ENCODE measurements around the gene CDH23. TPM values are rescaled to one million over a fixed set of nuclear protein-coding genes. Genes with fewer than 3 reads are reported as not detected.

CDH23 gene
- total and polyA plus RNA-seq, 10 of the 15 experiments (the other 5 are each of a cell fraction or from before 2014, with no cell fraction given), result 0.09 to 0.40 (median 0.15) TPM; not detected in 1

DNA sequence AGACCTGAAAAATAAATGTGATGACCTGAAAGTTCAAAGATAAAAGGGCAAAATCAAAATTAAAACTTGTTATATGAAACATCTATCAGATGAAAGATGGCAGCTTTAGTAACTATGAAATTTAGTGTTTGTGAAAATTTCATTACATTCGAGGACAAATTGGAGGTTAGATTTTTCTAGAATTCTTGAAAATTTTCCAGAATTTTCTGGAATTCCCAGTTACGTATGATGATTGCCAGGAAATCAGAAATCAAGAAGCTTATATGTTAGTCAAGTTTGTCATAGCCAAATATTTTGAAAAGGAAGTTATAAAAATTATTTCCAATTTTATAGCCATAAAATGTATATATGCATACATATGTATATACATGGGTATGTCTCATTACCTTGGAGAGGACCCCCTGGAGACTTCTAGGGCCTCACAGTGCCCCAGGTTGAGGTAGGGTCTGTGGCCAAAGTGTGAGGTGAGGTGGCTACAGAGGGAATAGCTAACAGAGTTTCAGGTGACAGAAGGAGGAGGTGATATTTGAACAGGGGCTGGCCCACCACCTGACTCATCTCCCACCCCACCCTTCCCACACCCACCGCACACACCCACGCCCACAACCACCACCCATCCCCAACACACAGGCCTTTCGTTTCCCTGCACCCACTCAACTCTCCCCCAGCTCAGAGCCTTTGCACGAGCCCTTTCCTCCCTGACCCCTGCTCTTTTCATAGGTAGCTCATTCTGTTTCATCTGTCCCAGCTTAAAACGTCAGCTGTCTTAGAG, 301.4 kb downstream of the CDH23 start (continued):
- TF ChIP-seq RB1 (IDR thresholded peaks at IDR 0.05; ENCODE audit: borderline replicate concordance) (no peak), EGR1 (IDR thresholded peaks at IDR 0.05; ENCODE audit: borderline replicate concordance in 1 of 2, low read depth in 2 of 2, low read length in 2 of 2) (peak in 1 of 2 experiments; percentile 96; a peak in 2 of 3 replicates), CREM (IDR thresholded peaks at IDR 0.05; ENCODE audit: low read depth) (peak; percentile 30; the same call in 1 of the 2 replicates), STAT3 (IDR thresholded peaks at IDR 0.05; ENCODE audit: low read depth, low read length) (no peak), IKZF2 (IDR thresholded peaks at IDR 0.05) (peak; percentile 75; a peak in 3 of 4 replicates), BACH1 (IDR thresholded peaks at IDR 0.05; ENCODE audit: borderline replicate concordance) (no peak), SMARCA5 (IDR thresholded peaks at IDR 0.05) (no peak), KDM1A (IDR thresholded peaks at IDR 0.05; ENCODE audit: borderline replicate concordance) (no peak), ETV6 (conservative IDR thresholded peaks at IDR 0.05 in 1 of 2, IDR thresholded peaks at IDR 0.05 in 1 of 2; ENCODE audit: borderline replicate concordance in 1 of 2, low read depth in 1 of 2) (no peak), IKZF1 (conservative IDR thresholded peaks at IDR 0.05) (peak; percentile 65), DPF2 (IDR thresholded peaks at IDR 0.05) (peak; percentile 76), KLF5 (IDR thresholded peaks at IDR 0.05; ENCODE audit: partially characterized antibody) (no peak), ZNF217 (IDR thresholded peaks at IDR 0.05) (no peak), E2F4 (IDR thresholded peaks at IDR 0.05; ENCODE audit: low read depth, low read length) (no peak), RFX5 (IDR thresholded peaks at IDR 0.05; ENCODE audit: low read depth, low read length) (no peak), PAX8 (IDR thresholded peaks at IDR 0.05) (no peak), NFXL1 (IDR thresholded peaks at IDR 0.05; ENCODE audit: borderline replicate concordance) (no peak), PAX5 (IDR thresholded peaks at IDR 0.05; ENCODE audit: borderline replicate concordance, low read depth, low read length) (peak; percentile 84; the same call in 1 of the 2 replicates), POU2F2 (IDR thresholded peaks at IDR 0.05; ENCODE audit: borderline replicate concordance, low read depth, low read length) (no peak), GABPA (IDR thresholded peaks at IDR 0.05; ENCODE audit: low read depth) (no peak), CBX3 (IDR thresholded peaks at IDR 0.05; ENCODE audit: borderline replicate concordance, low read depth) (no peak), ESRRA (IDR thresholded peaks at IDR 0.05; ENCODE audit: low read length) (no peak), IRF5 (IDR thresholded peaks at IDR 0.05; ENCODE audit: borderline replicate concordance) (peak; percentile 63; the same call in 1 of the 2 replicates), ZNF274 (IDR thresholded peaks at IDR 0.05; ENCODE audit: insufficient read depth, insufficient read length) (no peak)
- TF ChIP-seq, protein P1, sequence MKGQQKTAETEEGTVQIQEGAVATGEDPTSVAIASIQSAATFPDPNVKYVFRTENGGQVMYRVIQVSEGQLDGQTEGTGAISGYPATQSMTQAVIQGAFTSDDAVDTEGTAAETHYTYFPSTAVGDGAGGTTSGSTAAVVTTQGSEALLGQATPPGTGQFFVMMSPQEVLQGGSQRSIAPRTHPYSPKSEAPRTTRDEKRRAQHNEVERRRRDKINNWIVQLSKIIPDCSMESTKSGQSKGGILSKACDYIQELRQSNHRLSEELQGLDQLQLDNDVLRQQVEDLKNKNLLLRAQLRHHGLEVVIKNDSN (IDR thresholded peaks at IDR 0.05; ENCODE audit: borderline replicate concordance, extremely low read length, insufficient read depth, low read depth, low read length), result no peak
- TF ChIP-seq, protein P2, sequence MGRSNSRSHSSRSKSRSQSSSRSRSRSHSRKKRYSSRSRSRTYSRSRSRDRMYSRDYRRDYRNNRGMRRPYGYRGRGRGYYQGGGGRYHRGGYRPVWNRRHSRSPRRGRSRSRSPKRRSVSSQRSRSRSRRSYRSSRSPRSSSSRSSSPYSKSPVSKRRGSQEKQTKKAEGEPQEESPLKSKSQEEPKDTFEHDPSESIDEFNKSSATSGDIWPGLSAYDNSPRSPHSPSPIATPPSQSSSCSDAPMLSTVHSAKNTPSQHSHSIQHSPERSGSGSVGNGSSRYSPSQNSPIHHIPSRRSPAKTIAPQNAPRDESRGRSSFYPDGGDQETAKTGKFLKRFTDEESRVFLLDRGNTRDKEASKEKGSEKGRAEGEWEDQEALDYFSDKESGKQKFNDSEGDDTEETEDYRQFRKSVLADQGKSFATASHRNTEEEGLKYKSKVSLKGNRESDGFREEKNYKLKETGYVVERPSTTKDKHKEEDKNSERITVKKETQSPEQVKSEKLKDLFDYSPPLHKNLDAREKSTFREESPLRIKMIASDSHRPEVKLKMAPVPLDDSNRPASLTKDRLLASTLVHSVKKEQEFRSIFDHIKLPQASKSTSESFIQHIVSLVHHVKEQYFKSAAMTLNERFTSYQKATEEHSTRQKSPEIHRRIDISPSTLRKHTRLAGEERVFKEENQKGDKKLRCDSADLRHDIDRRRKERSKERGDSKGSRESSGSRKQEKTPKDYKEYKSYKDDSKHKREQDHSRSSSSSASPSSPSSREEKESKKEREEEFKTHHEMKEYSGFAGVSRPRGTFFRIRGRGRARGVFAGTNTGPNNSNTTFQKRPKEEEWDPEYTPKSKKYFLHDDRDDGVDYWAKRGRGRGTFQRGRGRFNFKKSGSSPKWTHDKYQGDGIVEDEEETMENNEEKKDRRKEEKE (IDR thresholded peaks at IDR 0.05), result no peak

Data from GM12878 (cell line).